Liver (tissue), 9 donors: ENCODE data around the gene SLC43A3. TPM values are rescaled to one million over a fixed set of nuclear protein-coding genes. Genes with fewer than 3 reads are reported as not detected.

ENCODE experiments used
- DNase-seq: peaks from one replicate; pipeline ENCODE4 v3.0.0-alpha.2; 2017; ENCODE audit warnings: low spot score
- H3K27ac ChIP-seq, 2 donors: one replicate each; pipeline ENCODE4 v1.7.0; 2013; ENCODE audit warnings: inconsistent platforms in 2 of 2, low read length in 2 of 2, control low read depth in 1 of 2, low read depth in 1 of 2, mild to moderate bottlenecking in 1 of 2
- H3K27me3 ChIP-seq, 4 donors: one replicate each; pipeline versions ENCODE4 v1.6.1 to v1.7.0; 2013; ENCODE audit warnings: low read length in 3 of 4, inconsistent platforms in 1 of 4, mild to moderate bottlenecking in 1 of 4, moderate library complexity in 1 of 4; ENCODE audit not compliant: control insufficient read depth in 4 of 4, insufficient read depth in 4 of 4
- H3K36me3 ChIP-seq, 4 donors: one replicate each; pipeline versions ENCODE4 v1.6.1 to v1.7.0; 2013; ENCODE audit warnings: low read length in 3 of 4, mild to moderate bottlenecking in 3 of 4, low read depth in 1 of 4, moderate library complexity in 1 of 4; ENCODE audit not compliant: control insufficient read depth in 4 of 4, insufficient read depth in 3 of 4
- H3K4me1 ChIP-seq, 4 donors: one replicate each; pipeline versions ENCODE4 v1.6.1 to v1.7.0; 2013; ENCODE audit warnings: low read length in 3 of 4, mild to moderate bottlenecking in 3 of 4, moderate library complexity in 1 of 4; ENCODE audit not compliant: control insufficient read depth in 4 of 4, insufficient read depth in 4 of 4
- H3K4me3 ChIP-seq, 3 donors: one replicate each; pipeline versions ENCODE4 v1.6.1 to v1.7.0; 2013; ENCODE audit warnings: low read length in 3 of 3, control low read depth in 1 of 3, low read depth in 1 of 3, mild to moderate bottlenecking in 1 of 3
- H3K9ac ChIP-seq, 2 donors: one replicate each; pipeline ENCODE4 v1.7.0; 2013; ENCODE audit warnings: low read length in 2 of 2, mild to moderate bottlenecking in 2 of 2, moderate library complexity in 2 of 2, control low read depth in 1 of 2, low read depth in 1 of 2
- H3K9me3 ChIP-seq, 4 donors: one replicate each; pipeline versions ENCODE4 v1.6.1 to v1.7.0; 2013; ENCODE audit warnings: low read length in 3 of 4; ENCODE audit not compliant: control insufficient read depth in 4 of 4
- ATF3 ChIP-seq: IDR thresholded peaks from 2 replicates; pipeline ENCODE4 v1.6.1; 2016; ENCODE audit warnings: antibody characterized with exemption
- CTCF ChIP-seq: fragments of 150-350 bp; IDR thresholded peaks from 2 replicates; pipeline ENCODE4 v1.5.1; 2017; ENCODE audit warnings: improper control_type of control experiment, low read depth, low read length; ENCODE audit not compliant: missing input control
- EGR1 ChIP-seq, 2 donors: IDR thresholded peaks; 2 replicates each; pipeline ENCODE4 v1.6.1; 2016 to 2018; ENCODE audit warnings: antibody characterized with exemption in 2 of 2, low read depth in 2 of 2
- FOXA1 ChIP-seq: IDR thresholded peaks from 2 replicates; pipeline ENCODE4 v1.6.1; 2016; ENCODE audit warnings: antibody characterized with exemption
- FOXA2 ChIP-seq: IDR thresholded peaks from 2 replicates; pipeline ENCODE4 v1.6.1; 2016; ENCODE audit warnings: antibody characterized with exemption
- HNF4A ChIP-seq, 2 donors: conservative IDR thresholded peaks; 2 replicates each; pipeline ENCODE4 v1.6.1; 2016; ENCODE audit warnings: antibody characterized with exemption in 2 of 2, mild to moderate bottlenecking in 2 of 2
- HNF4G ChIP-seq: IDR thresholded peaks from 2 replicates; pipeline ENCODE4 v1.6.1; 2016; ENCODE audit warnings: antibody characterized with exemption
- MAX ChIP-seq: IDR thresholded peaks from 2 replicates; pipeline ENCODE4 v1.6.1; 2016; ENCODE audit warnings: antibody characterized with exemption
- NR2F2 ChIP-seq: IDR thresholded peaks from 2 replicates; pipeline ENCODE4 v1.6.1; 2016; ENCODE audit warnings: antibody characterized with exemption
- RAD21 ChIP-seq, 2 donors: IDR thresholded peaks; 2 replicates each; pipeline ENCODE4 v1.6.1; 2016; ENCODE audit warnings: antibody characterized with exemption in 2 of 2, mild to moderate bottlenecking in 2 of 2
- REST ChIP-seq: IDR thresholded peaks from 2 replicates; pipeline ENCODE4 v1.6.1; 2016; ENCODE audit warnings: antibody characterized with exemption, mild to moderate bottlenecking
- RXRA ChIP-seq, 2 donors: IDR thresholded peaks; 2 replicates each; pipeline ENCODE4 v1.6.1; 2017 to 2018; ENCODE audit warnings: antibody characterized with exemption in 2 of 2, mild to moderate bottlenecking in 1 of 2
- SP1 ChIP-seq: IDR thresholded peaks from 2 replicates; pipeline ENCODE4 v1.6.1; 2018; ENCODE audit warnings: antibody characterized with exemption, mild to moderate bottlenecking
- TAF1 ChIP-seq: conservative IDR thresholded peaks from 2 replicates; pipeline ENCODE4 v1.6.1; 2016; ENCODE audit warnings: antibody characterized with exemption, mild to moderate bottlenecking
- YY1 ChIP-seq: IDR thresholded peaks from 2 replicates; pipeline ENCODE4 v1.6.1; 2016; ENCODE audit warnings: antibody characterized with exemption, mild to moderate bottlenecking
- ZBTB33 ChIP-seq: IDR thresholded peaks from 2 replicates; pipeline ENCODE4 v1.6.1; 2016; ENCODE audit warnings: antibody characterized with exemption
- WGBS: extraction: QIAGEN DNeasy Blood & Tissue Kit; methylation state at CpG from one replicate; pipeline ENCODE4 v1.1.7; 2013; 5-methylcytosine and 5-hydroxymethylcytosine counted together
- polyA plus RNA-seq, 2 donors: library from polyadenylated mRNA; stranded (reverse) in 1 of 2; unstranded in 1 of 2; fragments of 200-250 nt in 1 of 2; fragments of >200 nt in 1 of 2; fragmentation: Nextera tagmentation in 1 of 2; extraction: Ambion mirVana in 1 of 2; gene quantifications; one replicate each; pipeline versions ENCODE4 v1.2.1 to v1.2.3, GENCODE V29; 2013 to 2015
- total RNA-seq, 2 donors: library from RNA; depleted of rRNA; stranded (reverse); fragments of >200 nt; gene quantifications; one replicate each; pipeline ENCODE4 v1.2.3, GENCODE V29; 2014
- donor health status: healthy.
- donor health status: healthy.
- donor health status: healthy.
- donor health status: healthy.
- donor health status: healthy.

The SLC43A3 gene
- total and polyA plus RNA-seq, 4 donors, result 47.2 to 152 (median 93.0) TPM

- Histone ChIP-seq H3K4me1 (no peaks in the 10 kb centered on the region), H3K9me3 (no peaks in the 10 kb centered on the region), H3K36me3 (no peaks in the 10 kb centered on the region), H3K27me3 (no peaks in the 10 kb centered on the region), H3K27ac (no peak overlapping the region), H3K9ac (no peak overlapping the region), H3K4me3 (no peak overlapping the region)
- WGBS, result 98% methylated on average over 3 of the region's 3 CpGs
- TF ChIP-seq CTCF, result no peak
- TF ChIP-seq YY1, result no peak
- no peak for TF ChIP-seq REST
- no peak for TF ChIP-seq EGR1 (IDR thresholded peaks at IDR 0.05; ENCODE audit: low read depth in 2 of 2)
- no peak for TF ChIP-seq FOXA1
- no peak for TF ChIP-seq HNF4A (conservative IDR thresholded peaks at IDR 0.05)
- no peak for TF ChIP-seq ATF3
- no peak for TF ChIP-seq TAF1
- TF ChIP-seq HNF4G, result no peak
- no peak for TF ChIP-seq FOXA2
- no peak for TF ChIP-seq RXRA (IDR thresholded peaks at IDR 0.05)
- DNase-seq, result no peak
Measured at GRCh38 chr11:57374966-57375365, 52.0 kb downstream of the SLC43A3 start.

- no peak for DNase-seq
- H3K4me3 ChIP-seq, result no peak overlapping the region
- WGBS, result 52% methylated on average over 3 of the region's 3 CpGs
- H3K36me3 ChIP-seq, result no peaks in the 10 kb centered on the region
- H3K27me3 ChIP-seq, result no peaks in the 10 kb centered on the region
- no peaks in the 10 kb centered on the region for H3K9me3 ChIP-seq
- H3K27ac ChIP-seq, result no peak overlapping the region
- H3K4me1 ChIP-seq, result no peaks in the 10 kb centered on the region
- H3K9ac ChIP-seq, result no peak overlapping the region
- TF ChIP-seq ATF3, result no peak
- no peak for TF ChIP-seq SP1
- no peak for TF ChIP-seq NR2F2
- no peak for TF ChIP-seq REST
- no peak for TF ChIP-seq RAD21 (IDR thresholded peaks at IDR 0.05)
- no peak for TF ChIP-seq FOXA1
- TF ChIP-seq TAF1, result no peak
- TF ChIP-seq RXRA (IDR thresholded peaks at IDR 0.05), result no peak
- TF ChIP-seq YY1, result no peak
- TF ChIP-seq ZBTB33, result no peak
- TF ChIP-seq MAX, result no peak
- TF ChIP-seq EGR1 (IDR thresholded peaks at IDR 0.05; ENCODE audit: low read depth in 2 of 2), result no peak
- TF ChIP-seq HNF4G, result no peak
Measured at GRCh38 chr11:57373146-57373545, 53.8 kb downstream of the SLC43A3 start.
